Muscle layer of colon (tissue), 2 donors: ENCODE results near the gene SLC2A9.

ENCODE experiments used
- H3K27ac ChIP-seq: one replicate; pipeline ENCODE4 v1.7.0; 2013; ENCODE audit warnings: low read depth, mild to moderate bottlenecking, low read length, moderate library complexity
- H3K27me3 ChIP-seq, 2 donors: one replicate each; pipeline ENCODE4 v1.7.0; 2013; ENCODE audit warnings: low read length in 2 of 2, mild to moderate bottlenecking in 2 of 2; ENCODE audit not compliant: insufficient read depth in 2 of 2, control insufficient read depth in 1 of 2
- H3K36me3 ChIP-seq: one replicate; pipeline ENCODE4 v1.7.0; 2013; ENCODE audit warnings: mild to moderate bottlenecking, low read length; ENCODE audit not compliant: insufficient read depth
- H3K4me1 ChIP-seq: one replicate; pipeline ENCODE4 v1.7.0; 2013; ENCODE audit warnings: mild to moderate bottlenecking, low read length; ENCODE audit not compliant: insufficient read depth
- H3K4me3 ChIP-seq, 2 donors: one replicate each; pipeline ENCODE4 v1.7.0; 2013; ENCODE audit warnings: low read length in 2 of 2, low read depth in 1 of 2, mild to moderate bottlenecking in 1 of 2, moderate library complexity in 1 of 2
- H3K9ac ChIP-seq: one replicate; pipeline ENCODE4 v1.7.0; 2013; ENCODE audit warnings: low read length
- H3K9me3 ChIP-seq: one replicate; pipeline ENCODE4 v1.7.0; 2013; ENCODE audit warnings: mild to moderate bottlenecking, low read length
- donor health status: abdominal sarcoma.
- donor health status: Adenocarcinoma of cecum.

SLC2A9 gene

GRCh38 chr4:9859810-9860209, 161.5 kb downstream of the SLC2A9 start:
- no peaks in the 10 kb centered on the region for H3K4me1 ChIP-seq
- no peak overlapping the region for H3K4me3 ChIP-seq
- no peaks in the 10 kb centered on the region for H3K36me3 ChIP-seq
- H3K27me3 ChIP-seq = no peaks in the 10 kb centered on the region
- no peak overlapping the region for H3K27ac ChIP-seq
- H3K9me3 ChIP-seq = no peaks in the 10 kb centered on the region
- no peak overlapping the region for H3K9ac ChIP-seq

GRCh38 chr4:9849538-9849920, 171.8 kb downstream of the SLC2A9 start:
- H3K36me3 ChIP-seq = no peaks in the 10 kb centered on the region
- no peak overlapping the region for H3K27ac ChIP-seq
- H3K4me3 ChIP-seq = no peak overlapping the region
- no peaks in the 10 kb centered on the region for H3K4me1 ChIP-seq
- H3K9me3 ChIP-seq = no peaks in the 10 kb centered on the region
- no peaks in the 10 kb centered on the region for H3K27me3 ChIP-seq
- H3K9ac ChIP-seq = no peak overlapping the region

- Histone ChIP-seq H3K27ac (no peak overlapping the region), H3K27me3 (no peaks in the 10 kb centered on the region), H3K36me3 (no peaks in the 10 kb centered on the region), H3K9me3 (no peaks in the 10 kb centered on the region), H3K9ac (no peak overlapping the region), H3K4me1 (no peaks in the 10 kb centered on the region), H3K4me3 (no peak overlapping the region)
Measured at GRCh38 chr4:9847968-9848748, 173.1 kb downstream of the SLC2A9 start.

- no peak overlapping the region for H3K4me3 ChIP-seq
- peaks cover 6% of the 10 kb centered on the region for H3K9me3 ChIP-seq
- H3K36me3 ChIP-seq = no peaks in the 10 kb centered on the region
- H3K4me1 ChIP-seq = no peaks in the 10 kb centered on the region
- H3K27ac ChIP-seq = no peak overlapping the region
- no peaks in the 10 kb centered on the region for H3K27me3 ChIP-seq
- H3K9ac ChIP-seq = no peak overlapping the region
Measured at GRCh38 chr4:9845791-9846493, 175.4 kb downstream of the SLC2A9 start.

- H3K4me1 ChIP-seq = no peaks in the 10 kb centered on the region
- no peak overlapping the region for H3K9ac ChIP-seq
Measured at GRCh38 chr4:9841072-9841471, 180.2 kb downstream of the SLC2A9 start.

GRCh38 chr4:9835430-9835829, 185.9 kb downstream of the SLC2A9 start:
- H3K9ac ChIP-seq = no peak overlapping the region
- no peaks in the 10 kb centered on the region for H3K4me1 ChIP-seq
- no peaks in the 10 kb centered on the region for H3K9me3 ChIP-seq
- no peaks in the 10 kb centered on the region for H3K27me3 ChIP-seq
- H3K27ac ChIP-seq = no peak overlapping the region
- H3K4me3 ChIP-seq = no peak overlapping the region
- H3K36me3 ChIP-seq = no peaks in the 10 kb centered on the region

More at GRCh38 chr4:9841072-9841471, 180.2 kb downstream of the SLC2A9 start:
- no peak overlapping the region for H3K27ac ChIP-seq
- H3K9me3 ChIP-seq = peaks cover 8% of the 10 kb centered on the region
- H3K36me3 ChIP-seq = no peaks in the 10 kb centered on the region
- H3K27me3 ChIP-seq = no peaks in the 10 kb centered on the region
- H3K4me3 ChIP-seq = no peak overlapping the region

- Histone ChIP-seq H3K9me3 (no peaks in the 10 kb centered on the region), H3K9ac (no peak overlapping the region), H3K27me3 (no peaks in the 10 kb centered on the region), H3K27ac (no peak overlapping the region), H3K4me1 (no peaks in the 10 kb centered on the region), H3K36me3 (no peaks in the 10 kb centered on the region), H3K4me3 (no peak overlapping the region)
Measured at GRCh38 chr4:9833421-9833820, 187.9 kb downstream of the SLC2A9 start.

- Histone ChIP-seq H3K36me3 (no peaks in the 10 kb centered on the region), H3K4me3 (no peak overlapping the region), H3K27ac (no peak overlapping the region), H3K9me3 (no peaks in the 10 kb centered on the region), H3K4me1 (no peaks in the 10 kb centered on the region), H3K27me3 (no peaks in the 10 kb centered on the region), H3K9ac (no peak overlapping the region)
Measured at GRCh38 chr4:9832640-9833039, 188.7 kb downstream of the SLC2A9 start.

- no peaks in the 10 kb centered on the region for H3K36me3 ChIP-seq
- no peaks in the 10 kb centered on the region for H3K4me1 ChIP-seq
- H3K4me3 ChIP-seq = no peak overlapping the region
- H3K9ac ChIP-seq = no peak overlapping the region
- no peaks in the 10 kb centered on the region for H3K27me3 ChIP-seq
- H3K27ac ChIP-seq = no peak overlapping the region
- no peaks in the 10 kb centered on the region for H3K9me3 ChIP-seq
Measured at GRCh38 chr4:9826551-9826950, 194.7 kb downstream of the SLC2A9 start.

GRCh38 chr4:9825049-9825448, 196.2 kb downstream of the SLC2A9 start:
- Histone ChIP-seq H3K9me3 (no peaks in the 10 kb centered on the region), H3K27ac (no peak overlapping the region), H3K9ac (no peak overlapping the region), H3K4me3 (no peak overlapping the region), H3K27me3 (no peaks in the 10 kb centered on the region), H3K4me1 (no peaks in the 10 kb centered on the region), H3K36me3 (no peaks in the 10 kb centered on the region)

GRCh38 chr4:9820343-9820742, 201.0 kb downstream of the SLC2A9 start:
- no peak overlapping the region for H3K4me3 ChIP-seq
- H3K27me3 ChIP-seq = no peaks in the 10 kb centered on the region

GRCh38 chr4:9816285-9816684, 205.0 kb downstream of the SLC2A9 start:
- H3K27me3 ChIP-seq = no peaks in the 10 kb centered on the region
- H3K4me1 ChIP-seq = no peaks in the 10 kb centered on the region
- H3K4me3 ChIP-seq = no peak overlapping the region
- no peak overlapping the region for H3K9ac ChIP-seq
- H3K9me3 ChIP-seq = no peaks in the 10 kb centered on the region
- H3K27ac ChIP-seq = no peak overlapping the region
- H3K36me3 ChIP-seq = no peaks in the 10 kb centered on the region

More at GRCh38 chr4:9820343-9820742, 201.0 kb downstream of the SLC2A9 start:
- no peak overlapping the region for H3K27ac ChIP-seq
- H3K4me1 ChIP-seq = no peaks in the 10 kb centered on the region
- no peaks in the 10 kb centered on the region for H3K9me3 ChIP-seq
- H3K9ac ChIP-seq = no peak overlapping the region
- no peaks in the 10 kb centered on the region for H3K36me3 ChIP-seq
